ENCODE data around the gene RGS1.

Gene RGS1, protein sequence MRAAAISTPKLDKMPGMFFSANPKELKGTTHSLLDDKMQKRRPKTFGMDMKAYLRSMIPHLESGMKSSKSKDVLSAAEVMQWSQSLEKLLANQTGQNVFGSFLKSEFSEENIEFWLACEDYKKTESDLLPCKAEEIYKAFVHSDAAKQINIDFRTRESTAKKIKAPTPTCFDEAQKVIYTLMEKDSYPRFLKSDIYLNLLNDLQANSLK

DNA sequence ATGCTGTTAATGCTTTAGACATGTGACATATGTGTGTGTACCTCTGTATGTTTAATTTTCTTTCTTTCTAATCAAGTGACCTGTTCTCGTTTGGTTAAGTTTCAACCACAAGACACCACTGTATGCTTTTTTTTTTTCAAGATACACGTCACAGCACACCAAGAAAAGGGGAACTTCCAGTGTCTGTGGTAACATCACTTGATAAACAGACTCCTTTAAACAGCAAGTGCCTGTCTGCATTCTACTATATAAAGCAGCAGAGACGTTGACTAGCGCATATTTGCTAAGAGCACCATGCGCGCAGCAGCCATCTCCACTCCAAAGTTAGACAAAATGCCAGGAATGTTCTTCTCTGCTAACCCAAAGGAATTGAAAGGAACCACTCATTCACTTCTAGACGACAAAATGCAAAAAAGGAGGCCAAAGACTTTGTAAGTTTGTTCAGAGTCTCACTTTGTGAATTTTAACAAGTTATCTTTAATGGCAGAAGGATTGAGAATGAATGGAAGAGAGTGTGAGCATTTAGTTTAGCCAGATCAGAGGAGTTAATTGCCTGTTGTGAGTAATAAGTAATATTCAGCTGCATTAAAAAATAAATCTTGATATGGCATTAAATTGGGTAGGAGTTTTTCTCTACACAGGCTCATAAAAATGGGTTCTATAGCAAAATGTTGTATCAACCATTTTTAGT is at the start of gene RGS1:
TSS of gene RGS1 (plus strand) at position 275 of the 691 bp plus-strand sequence. CDS start at position 295, 20 bp downstream.
- no peak for DNase-seq

- no peak for DNase-seq
These were observed 48.3 kb upstream of the RGS1 start for GRCh38 chr1:192527111-192527795.

DNA sequence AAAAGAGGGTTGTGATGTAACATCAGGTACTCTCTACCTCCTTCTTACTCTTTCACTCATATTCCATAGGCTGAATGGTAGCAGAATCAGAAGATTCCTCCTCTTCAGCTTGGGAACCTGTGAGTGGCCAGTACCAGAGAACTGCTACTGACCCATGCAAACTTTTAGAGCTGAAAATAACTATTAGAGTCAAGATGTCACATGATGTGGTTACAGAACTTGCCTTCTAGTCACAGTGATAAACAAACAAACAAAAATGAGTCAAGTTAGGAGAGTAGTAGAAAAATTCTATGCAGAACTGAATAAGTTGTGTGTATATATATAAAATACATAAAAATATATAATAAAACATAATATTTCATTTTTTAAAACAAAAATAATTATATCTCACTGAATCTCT is 47.6 kb upstream of the RGS1 start:
- DNase-seq, result no peak

DNA sequence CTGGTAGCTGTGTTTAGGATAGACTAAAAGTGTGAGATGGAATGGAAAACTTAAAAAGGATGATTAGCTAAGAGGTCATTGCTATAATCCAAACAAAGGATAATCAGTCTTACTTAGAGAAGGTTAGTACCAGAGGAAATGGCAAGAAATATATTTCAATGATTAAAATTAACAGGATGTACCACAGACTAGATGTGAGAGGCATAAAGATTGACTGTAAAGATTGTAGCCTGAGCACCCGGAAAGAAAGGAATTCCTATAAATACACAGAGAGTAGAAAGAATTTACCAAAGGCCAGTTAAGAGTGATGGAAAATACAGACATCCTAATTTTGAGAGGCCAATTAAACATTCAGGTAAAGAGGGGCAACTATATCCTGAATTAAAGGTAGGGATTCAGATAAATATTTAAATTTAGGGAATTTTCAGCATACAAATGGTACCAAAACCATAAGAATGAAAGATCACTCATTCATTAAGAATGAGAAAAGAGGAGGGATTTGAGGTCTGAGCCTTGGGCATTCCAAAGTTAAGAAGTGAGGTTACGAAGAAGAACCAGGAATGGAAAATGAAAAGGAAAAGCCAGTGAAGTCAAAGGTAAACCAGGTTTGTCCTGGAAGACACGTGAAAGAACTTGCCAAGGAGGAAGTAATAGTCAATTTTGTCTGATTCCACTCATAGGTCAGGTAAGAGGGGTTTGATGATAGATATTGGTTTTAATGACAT is 46.4 kb upstream of the RGS1 start:
- DNase-seq, result no peak

GRCh38 chr1:192529811-192530210 is 45.8 kb upstream of the RGS1 start:
- no peak for DNase-seq

- DNase-seq, result no peak
These were observed 45.3 kb upstream of the RGS1 start for GRCh38 chr1:192530254-192530653.

DNA sequence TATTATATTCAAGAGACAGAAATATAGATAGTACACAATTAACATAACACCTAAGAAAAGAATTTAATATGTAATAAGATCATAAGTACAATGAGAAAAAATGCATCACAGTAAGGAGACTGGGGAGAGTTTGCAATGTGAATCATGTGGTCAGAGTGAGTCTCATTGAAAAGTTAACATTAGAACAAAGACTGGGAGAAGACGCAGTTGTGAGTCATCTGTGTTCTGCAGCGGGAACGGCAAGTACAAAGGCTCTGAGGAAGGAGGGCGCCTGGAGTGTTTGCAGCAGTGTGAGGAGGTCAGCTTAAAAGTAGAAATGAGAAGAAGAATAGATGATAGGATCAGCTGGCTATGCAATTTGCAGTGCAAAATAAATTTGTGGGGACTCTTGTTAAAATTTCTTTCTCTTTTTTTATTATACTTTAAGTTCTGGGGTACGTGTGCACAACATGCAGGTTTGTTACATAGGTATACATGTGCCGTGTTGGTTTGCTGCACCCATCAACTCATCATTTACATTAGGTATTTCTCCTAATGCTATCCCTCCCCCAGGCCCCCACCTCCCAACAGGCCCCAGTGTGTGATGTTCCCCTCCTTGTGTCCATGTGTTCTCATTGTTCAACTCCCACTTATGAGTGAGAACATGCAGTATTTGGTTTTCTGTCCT is 44.4 kb upstream of the RGS1 start:
- peak; percentile 90 for DNase-seq

DNA sequence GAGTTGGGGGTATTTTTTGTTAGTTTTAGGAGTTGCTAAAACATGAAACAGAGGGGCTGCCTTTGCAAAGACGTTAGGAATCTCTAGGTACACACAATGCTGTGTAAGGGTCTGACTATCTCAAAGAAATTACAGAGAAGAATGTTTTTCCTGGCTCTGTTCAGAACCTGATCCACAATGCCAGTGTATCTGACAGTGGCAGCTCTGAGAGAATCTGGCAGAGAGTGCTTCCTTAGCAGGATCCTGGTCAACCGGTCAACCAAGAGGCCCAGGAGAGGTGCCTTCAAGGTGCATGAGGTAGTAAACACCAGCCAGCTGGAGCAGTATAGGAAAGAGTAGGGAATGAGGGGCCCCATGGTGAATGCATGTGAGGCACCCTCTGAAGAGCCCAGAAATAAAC is 40.9 kb upstream of the RGS1 start:
- no peak for DNase-seq

GRCh38 chr1:192535916-192536664 is 39.5 kb upstream of the RGS1 start:
- DNase-seq, result no peak

DNA sequence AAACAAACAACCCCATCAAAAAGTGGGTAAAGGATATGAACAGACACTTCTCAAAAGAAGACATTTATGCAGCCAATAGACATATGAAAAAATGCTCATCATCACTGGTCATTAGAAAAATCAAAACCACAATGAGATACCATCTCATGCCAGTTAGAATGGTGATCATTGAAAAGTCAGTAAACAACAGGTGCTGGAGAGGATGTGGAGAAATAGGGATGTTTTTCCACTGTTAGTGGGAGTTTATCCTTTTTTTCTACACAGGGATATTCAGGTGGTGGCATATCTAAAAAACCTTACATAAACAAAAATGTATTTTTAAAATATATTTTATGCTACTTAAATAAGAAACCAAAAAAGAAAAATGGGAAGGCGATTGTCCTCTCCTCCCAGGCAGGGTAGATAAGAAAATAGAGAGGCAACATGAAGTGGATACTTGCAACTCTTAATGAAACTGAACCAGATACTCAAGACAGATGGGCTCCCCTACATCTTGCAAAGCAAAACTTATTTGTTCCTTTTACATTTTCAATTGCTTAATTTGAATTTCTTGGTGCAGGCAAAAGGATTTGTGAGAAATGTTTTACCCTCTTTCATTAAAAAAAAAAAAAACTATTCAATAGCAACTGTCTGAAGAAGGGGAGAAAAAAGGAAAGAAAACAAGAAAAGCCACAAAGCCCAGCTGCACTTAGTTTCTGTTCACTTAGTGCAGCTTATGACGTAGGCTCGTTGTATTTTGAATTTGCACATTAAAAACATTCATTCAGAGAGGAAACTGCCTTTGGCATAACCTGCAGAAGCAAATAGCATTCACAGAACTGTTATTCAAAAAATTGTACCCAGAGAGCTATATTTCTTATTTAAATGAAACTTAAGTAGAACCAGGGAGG is 36.9 kb upstream of the RGS1 start:
- DNase-seq, result peak; percentile 62

- peak; percentile 99 for DNase-seq
These were observed 36.1 kb upstream of the RGS1 start for GRCh38 chr1:192539297-192540092.

GRCh38 chr1:192543445-192543844 is 32.1 kb upstream of the RGS1 start:
- no peak for DNase-seq

GRCh38 chr1:192545896-192546521 is 29.6 kb upstream of the RGS1 start:
- DNase-seq, result no peak

- DNase-seq, result no peak
These were observed 28.9 kb upstream of the RGS1 start for GRCh38 chr1:192546596-192547190.

- DNase-seq, result no peak
These were observed 28.1 kb upstream of the RGS1 start for GRCh38 chr1:192547501-192547900.

DNA sequence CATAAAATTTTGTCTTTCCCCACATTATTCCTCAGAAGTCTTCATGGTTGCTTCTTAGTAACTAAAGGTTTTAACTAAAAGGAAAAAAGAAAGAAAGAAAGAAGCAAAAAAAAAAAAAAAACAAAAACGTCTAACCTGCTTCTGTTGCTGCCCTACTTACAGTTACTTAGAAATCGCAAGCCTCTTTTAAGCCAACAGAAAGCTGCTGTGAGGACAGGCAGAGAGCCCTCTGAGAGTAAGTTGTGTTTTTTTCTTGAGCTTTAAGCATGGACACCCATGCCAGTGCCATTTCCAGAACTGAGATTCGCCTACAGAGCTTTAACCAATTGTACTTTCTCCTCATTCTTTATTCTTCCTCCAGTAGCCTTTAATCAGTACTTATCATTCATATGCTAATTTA is 25.6 kb upstream of the RGS1 start:
- DNase-seq, result no peak

GRCh38 chr1:192550922-192551534 is 24.5 kb upstream of the RGS1 start:
- DNase-seq, result peak; percentile 95

DNA sequence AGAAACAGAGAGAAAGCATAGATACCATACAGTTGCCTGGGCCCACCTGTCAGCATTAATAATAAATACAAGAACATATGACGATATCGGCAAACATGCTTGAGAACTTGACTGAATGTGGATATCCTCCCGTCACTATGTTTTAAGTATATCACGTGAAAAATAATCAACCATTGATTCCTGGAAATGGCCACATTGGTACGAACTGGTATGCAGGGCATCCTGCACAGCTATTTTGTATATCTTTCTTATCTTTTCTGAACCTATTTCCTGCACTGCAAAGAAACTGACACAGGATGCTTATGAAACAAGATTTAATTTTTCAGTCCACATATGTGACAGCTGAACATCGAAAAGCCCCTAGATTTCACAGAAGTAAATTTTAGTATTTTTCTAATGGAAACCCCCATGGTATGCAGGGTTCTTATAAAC is 22.8 kb upstream of the RGS1 start:
- no peak for DNase-seq

GRCh38 chr1:192553741-192554140 is 21.8 kb upstream of the RGS1 start:
- DNase-seq, result no peak
